HFF-Myc (cell line): Measurements from ENCODE around the gene GSN.

Experiments used
- DNase-seq: peaks from one replicate; pipeline ENCODE4 v3.0.0-alpha.2; 2011; ENCODE audit warnings: low read depth; ENCODE audit errors: extremely low read depth
- H3K4me3 ChIP-seq: replicated peaks from 2 replicates; pipeline ENCODE4 v1.5.1; 2011; ENCODE audit warnings: low read depth, mild to moderate bottlenecking, control low read depth, low read length
- CTCF ChIP-seq: IDR thresholded peaks from 2 replicates; pipeline ENCODE4 v1.5.1; 2012; ENCODE audit warnings: mild to moderate bottlenecking, low read depth, low read length, control low read depth; ENCODE audit errors: missing control alignments

GSN gene

GRCh38 chr9:121324316-121324715, 56.4 kb downstream of the GSN start:
- H3K4me3 ChIP-seq = no peak overlapping the region
- no peak for TF ChIP-seq CTCF
- DNase-seq = no peak

GRCh38 chr9:121324755-121325154, 56.8 kb downstream of the GSN start:
- TF ChIP-seq CTCF = no peak
- no peak for DNase-seq

GRCh38 chr9:121325387-121325786, 57.4 kb downstream of the GSN start:
- no peak for DNase-seq
- no peak for TF ChIP-seq CTCF
- no peak overlapping the region for H3K4me3 ChIP-seq

More at GRCh38 chr9:121324755-121325154, 56.8 kb downstream of the GSN start:
- H3K4me3 ChIP-seq = no peak overlapping the region

- no peak for TF ChIP-seq CTCF
- no peak for DNase-seq
- H3K4me3 ChIP-seq = no peak overlapping the region
Measured at GRCh38 chr9:121326130-121326838, 58.3 kb downstream of the GSN start.

GRCh38 chr9:121326901-121327613, 59.1 kb downstream of the GSN start:
- H3K4me3 ChIP-seq = no peak overlapping the region
- DNase-seq = no peak
- TF ChIP-seq CTCF = no peak

- no peak for DNase-seq
- TF ChIP-seq CTCF = no peak
Measured at GRCh38 chr9:121328476-121328875, 60.5 kb downstream of the GSN start.

More at GRCh38 chr9:121328476-121328875, 60.5 kb downstream of the GSN start:
- H3K4me3 ChIP-seq = no peak overlapping the region
